ENCODE measurements around the gene MACROD2.

The MACROD2 gene

DNA sequence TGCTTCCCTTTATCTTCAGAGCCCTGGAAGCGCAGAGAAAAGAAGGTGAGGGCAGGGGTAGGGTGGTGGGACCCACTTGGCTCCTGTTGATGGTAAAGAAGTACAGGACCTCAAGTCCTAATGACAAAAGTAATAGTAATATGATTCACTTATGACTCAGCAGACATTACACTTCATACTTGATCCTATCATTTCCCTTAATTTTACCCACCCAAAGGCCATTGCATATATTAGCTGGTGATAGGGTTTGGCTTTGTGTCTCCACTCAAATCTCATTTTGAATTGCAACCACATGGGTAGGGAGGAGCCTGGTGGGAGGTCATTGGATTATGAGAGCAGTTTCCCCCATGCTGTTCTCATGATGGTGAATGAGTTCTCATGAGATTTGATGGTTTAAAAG, 1697.3 kb downstream of the MACROD2 start:
- TF ChIP-seq, protein P1, sequence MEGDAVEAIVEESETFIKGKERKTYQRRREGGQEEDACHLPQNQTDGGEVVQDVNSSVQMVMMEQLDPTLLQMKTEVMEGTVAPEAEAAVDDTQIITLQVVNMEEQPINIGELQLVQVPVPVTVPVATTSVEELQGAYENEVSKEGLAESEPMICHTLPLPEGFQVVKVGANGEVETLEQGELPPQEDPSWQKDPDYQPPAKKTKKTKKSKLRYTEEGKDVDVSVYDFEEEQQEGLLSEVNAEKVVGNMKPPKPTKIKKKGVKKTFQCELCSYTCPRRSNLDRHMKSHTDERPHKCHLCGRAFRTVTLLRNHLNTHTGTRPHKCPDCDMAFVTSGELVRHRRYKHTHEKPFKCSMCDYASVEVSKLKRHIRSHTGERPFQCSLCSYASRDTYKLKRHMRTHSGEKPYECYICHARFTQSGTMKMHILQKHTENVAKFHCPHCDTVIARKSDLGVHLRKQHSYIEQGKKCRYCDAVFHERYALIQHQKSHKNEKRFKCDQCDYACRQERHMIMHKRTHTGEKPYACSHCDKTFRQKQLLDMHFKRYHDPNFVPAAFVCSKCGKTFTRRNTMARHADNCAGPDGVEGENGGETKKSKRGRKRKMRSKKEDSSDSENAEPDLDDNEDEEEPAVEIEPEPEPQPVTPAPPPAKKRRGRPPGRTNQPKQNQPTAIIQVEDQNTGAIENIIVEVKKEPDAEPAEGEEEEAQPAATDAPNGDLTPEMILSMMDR (conservative IDR thresholded peaks at IDR 0.05; ENCODE audit: low read depth, low read length): no peak
- DNase-seq (ENCODE audit: low read depth): no peak

DNA sequence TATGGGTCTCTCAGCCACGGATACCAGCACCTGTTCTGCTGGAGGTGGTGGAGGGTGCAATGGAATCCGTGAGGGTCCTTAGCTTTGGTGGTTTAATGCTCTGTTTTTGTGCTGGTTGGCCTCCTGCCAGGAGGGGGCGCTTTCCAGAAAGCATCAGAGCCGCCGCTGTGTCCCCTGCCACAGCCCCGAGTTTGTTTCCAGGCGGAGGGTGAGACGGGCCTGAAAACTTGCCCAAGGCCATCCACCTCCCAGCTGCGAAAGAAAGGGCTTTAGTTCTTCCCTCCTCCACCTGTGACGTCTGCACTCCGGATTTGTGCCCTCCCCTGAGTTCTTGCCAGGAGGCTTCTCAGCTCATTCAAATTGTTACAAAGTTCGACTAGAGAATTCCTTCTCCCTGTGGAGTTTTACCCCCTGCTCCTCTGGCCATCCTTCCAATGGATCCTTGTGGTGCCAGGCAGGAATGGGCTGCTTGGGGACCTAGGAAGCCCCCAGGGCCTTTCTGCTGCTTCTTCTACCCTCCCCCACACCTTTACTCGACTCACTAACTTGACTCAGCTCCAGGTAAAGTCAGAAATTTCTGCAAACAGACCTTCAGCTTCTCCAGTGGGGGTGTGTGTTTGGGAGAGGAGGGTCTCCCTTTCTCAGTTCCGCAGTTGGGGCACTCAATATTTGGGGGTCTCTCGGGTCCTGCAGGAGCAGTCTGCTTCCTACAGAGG, 1704.3 kb downstream of the MACROD2 start:
- TF ChIP-seq, protein P1 (conservative IDR thresholded peaks at IDR 0.05; ENCODE audit: low read depth, low read length): no peak
- DNase-seq (ENCODE audit: low read depth): no peak
- no peak overlapping the region for H3K4me3 ChIP-seq (ENCODE audit: low read depth, low read length)

More for the DNA sequence above, 1697.3 kb downstream of the MACROD2 start:
- H3K4me3 ChIP-seq (ENCODE audit: low read depth, low read length): no peak overlapping the region

DNA sequence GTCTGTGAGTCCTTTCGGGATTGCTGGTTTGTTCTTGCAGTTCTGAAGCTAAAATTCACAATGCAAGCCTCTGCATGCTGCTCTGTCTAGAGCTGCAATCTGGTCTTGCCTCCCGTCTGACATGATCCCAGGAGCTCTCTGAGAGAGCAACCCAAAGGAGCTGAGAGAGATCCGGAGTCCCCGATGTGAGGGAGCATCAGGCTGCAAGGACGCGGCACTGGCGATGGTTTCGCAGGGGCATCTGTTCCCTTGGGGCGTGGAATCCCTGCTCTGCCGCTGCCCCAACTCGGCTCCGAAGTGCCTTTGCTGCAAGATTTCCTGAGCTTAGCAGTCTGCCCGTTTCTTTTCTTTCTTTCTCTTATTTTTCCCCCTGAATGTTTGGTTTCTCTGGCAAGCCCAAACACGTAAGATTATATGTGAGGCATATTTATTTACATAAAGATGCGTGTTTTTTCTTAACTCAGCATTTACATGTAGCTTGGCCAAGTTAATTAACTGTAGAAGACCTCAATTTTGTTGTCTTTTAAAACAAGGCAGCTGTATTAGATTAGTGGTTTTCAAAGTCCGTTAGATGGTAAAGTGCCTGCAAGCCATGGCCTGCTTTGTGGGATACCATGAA, 1704.9 kb downstream of the MACROD2 start:
- DNase-seq (ENCODE audit: low read depth): peak; percentile 11
- TF ChIP-seq, protein P1 (conservative IDR thresholded peaks at IDR 0.05; ENCODE audit: low read depth, low read length): no peak
- peak overlapping the region; percentile 38 for H3K4me3 ChIP-seq (ENCODE audit: low read depth, low read length)

DNA sequence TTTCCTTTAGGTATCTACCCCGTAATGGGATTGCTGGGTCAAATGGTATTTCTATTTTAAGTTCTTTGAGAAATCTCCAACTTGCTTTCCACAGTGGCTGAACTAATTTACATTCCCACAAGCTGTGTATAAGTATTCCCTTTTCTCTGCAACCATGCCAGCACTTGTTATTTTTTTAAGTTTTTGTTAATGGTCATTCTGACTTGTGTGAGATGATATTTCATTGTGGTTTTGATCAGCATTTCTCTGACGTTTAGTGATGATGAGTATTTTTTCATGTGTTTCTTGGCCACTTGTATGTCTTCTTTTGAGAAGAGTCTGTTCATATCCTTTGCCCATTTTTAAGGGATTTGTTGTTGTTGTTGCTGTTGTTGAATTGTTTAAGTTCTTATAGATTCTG, 1706.8 kb downstream of the MACROD2 start:
- H3K4me3 ChIP-seq (ENCODE audit: low read depth, low read length): no peak overlapping the region
- TF ChIP-seq, protein P1 (conservative IDR thresholded peaks at IDR 0.05; ENCODE audit: low read depth, low read length): no peak
- DNase-seq (ENCODE audit: low read depth): no peak

DNA sequence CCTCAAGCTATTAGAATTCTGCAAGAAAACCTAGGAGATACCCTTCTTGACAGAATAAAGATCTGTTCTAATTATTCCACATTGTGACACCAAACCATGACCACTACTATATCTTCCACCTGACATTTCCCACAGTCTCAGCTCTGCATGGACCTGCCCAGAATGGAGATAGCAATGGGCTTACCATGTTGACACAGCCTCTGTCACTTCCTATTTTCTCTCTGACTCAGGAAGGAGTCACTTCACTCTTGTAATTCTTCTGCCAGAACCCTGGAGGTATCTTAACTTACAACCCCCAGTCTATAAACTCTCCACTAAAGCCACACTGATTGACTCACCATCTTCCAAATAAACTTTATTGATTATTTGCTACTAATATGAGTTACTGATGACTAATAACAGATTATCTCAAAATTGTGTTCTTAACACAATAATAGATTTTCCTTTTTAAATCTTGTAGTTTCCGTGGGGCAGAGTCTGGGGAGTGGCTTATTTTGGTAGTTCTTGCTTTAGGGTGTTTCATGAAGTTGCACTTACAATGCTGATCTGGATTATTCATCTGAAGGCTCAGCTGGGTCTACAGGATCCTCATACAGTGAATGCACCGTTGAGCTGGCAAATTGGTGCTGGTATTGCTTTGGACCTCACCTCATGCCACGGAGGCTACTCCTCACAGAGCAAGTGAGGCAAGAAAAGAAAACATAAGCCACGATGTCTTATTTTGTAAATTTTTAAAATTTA, 1708.0 kb downstream of the MACROD2 start:
- peak; percentile 22 for DNase-seq (ENCODE audit: low read depth)
- H3K4me3 ChIP-seq (ENCODE audit: low read depth, low read length): no peak overlapping the region
- TF ChIP-seq, protein P1 (conservative IDR thresholded peaks at IDR 0.05; ENCODE audit: low read depth, low read length): no peak

DNA sequence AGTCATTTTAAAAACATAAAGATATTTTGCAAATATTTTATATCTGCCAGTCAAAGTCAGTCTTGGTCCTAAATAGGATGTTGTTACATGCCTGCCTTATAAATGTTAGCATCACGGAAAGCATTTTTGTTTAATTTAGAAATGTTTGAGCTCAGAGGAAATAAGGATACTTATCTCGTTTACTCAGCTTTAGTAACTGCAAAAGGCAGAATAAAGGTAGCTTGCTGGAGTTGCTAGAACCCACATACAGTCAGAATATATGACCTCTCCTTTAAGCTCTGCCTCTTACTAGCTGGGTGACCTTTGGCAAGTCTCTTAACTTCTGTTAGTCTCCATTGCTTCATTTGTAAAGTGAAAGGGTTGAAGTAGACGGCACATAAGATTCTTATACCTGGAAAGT, 1710.7 kb downstream of the MACROD2 start:
- H3K4me3 ChIP-seq (ENCODE audit: low read depth, low read length): no peak overlapping the region
- TF ChIP-seq, protein P1 (conservative IDR thresholded peaks at IDR 0.05; ENCODE audit: low read depth, low read length): no peak
- no peak for DNase-seq (ENCODE audit: low read depth)
